Naive thymus-derived CD8-positive, alpha-beta T cell (primary cell): ENCODE measurements around the gene PIK3R2. TPM values are rescaled to one million over a fixed set of nuclear protein-coding genes. Genes with fewer than 3 reads are reported as not detected.
"Not testable (repeated sequence)": the region's sequence is repeated elsewhere in the genome, so short reads cannot be mapped to it uniquely, and the experiment has no call there.

Experiments used
- ATAC-seq, 2 donors: fragments of 150-1000 bp; cut with Tn5 transposase in 1 of 2; sonication (Bioruptor Pico), chemical (Tn5 transposase) in 1 of 2; 1 replicate in 1 of 2; 2 replicates in 1 of 2; pipeline ENCODE4 v1.10.0; 2021; ENCODE audit warnings: mild to moderate bottlenecking in 2 of 2, moderate library complexity in 2 of 2
- POLR2A ChIA-PET: fragments of 350-600 bp; sonication (Branson Sonifier 250); formaldehyde crosslinking; loops from one replicate; lab custom pipeline; 2021; ENCODE audit warnings: antibody characterized with exemption; lab: Charles Lee
- DNase-seq, 10 donors: peaks; one replicate each; pipeline versions ENCODE4 v3.0.0 to v3.0.0-alpha.2; 2020 to 2022
- H3K27ac Mint-ChIP-seq, 10 donors: one replicate each; pipeline ENCODE4 v1.8.0; 2020 to 2022; ENCODE audit warnings: mild to moderate bottlenecking in 10 of 10, mixed read lengths in 10 of 10, moderate library complexity in 4 of 10, inconsistent platforms in 1 of 10
- H3K27me3 Mint-ChIP-seq, 5 donors: one replicate each; pipeline ENCODE4 v1.8.0; 2021 to 2022; ENCODE audit warnings: mixed read lengths in 5 of 5
- H3K36me3 Mint-ChIP-seq, 3 donors: one replicate each; pipeline ENCODE4 v1.8.0; 2020 to 2022; ENCODE audit warnings: mixed read lengths in 3 of 3, mild to moderate bottlenecking in 2 of 3, inconsistent platforms in 1 of 3
- H3K4me1 Mint-ChIP-seq, 4 donors: one replicate each; pipeline ENCODE4 v1.8.0; 2021 to 2022; ENCODE audit warnings: mixed read lengths in 4 of 4
- H3K4me3 Mint-ChIP-seq, 10 donors: one replicate each; pipeline ENCODE4 v1.8.0; 2020 to 2022; ENCODE audit warnings: mild to moderate bottlenecking in 10 of 10, mixed read lengths in 10 of 10, moderate library complexity in 6 of 10, inconsistent platforms in 1 of 10
- H3K9me3 Mint-ChIP-seq, 9 donors: one replicate each; pipeline ENCODE4 v1.8.0; 2020 to 2022; ENCODE audit warnings: mixed read lengths in 9 of 9, mild to moderate bottlenecking in 3 of 9, inconsistent platforms in 1 of 9, moderate library complexity in 1 of 9
- polyA plus RNA-seq, 3 donors: library from polyadenylated mRNA; unstranded; fragments of 300-500 nt; fragmentation: Illumina TruSeq; gene quantifications; one replicate each; pipeline ENCODE4 v1.2.3, GENCODE V29; 2021
- total RNA-seq, 8 experiments: library from RNA in 2 of 8; stranded (reverse) in 2 of 8; gene quantifications; one replicate each; pipeline ENCODE4 v1.2.3 and lab custom pipeline; 2021 to 2026

Gene PIK3R2
- total and polyA plus RNA-seq, 5 experiments from 2014 or later: 1.5 to 21.5 (median 11.7) TPM

DNA sequence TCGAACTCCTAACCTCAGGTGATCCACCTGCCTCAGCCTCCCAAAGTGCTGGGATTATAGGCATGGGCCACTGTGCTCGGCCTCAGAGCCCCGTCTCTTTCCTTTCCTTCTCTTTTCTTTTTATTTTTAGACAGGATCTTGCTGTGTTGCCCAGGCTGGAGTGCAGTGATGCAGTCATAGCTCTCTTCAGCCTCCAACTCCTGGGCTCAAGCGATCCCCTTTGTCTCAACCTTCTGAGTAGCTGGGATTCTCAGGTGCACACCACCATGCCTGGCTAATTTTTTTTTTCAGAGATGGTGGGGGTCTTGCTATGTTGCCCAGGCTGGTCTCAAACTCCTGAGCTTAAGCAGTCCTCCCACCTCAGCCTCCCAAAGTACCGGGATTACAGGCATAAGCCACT lies 56.9 kb downstream of the PIK3R2 start:
- Mint-ChIP-seq H3K27ac (peak overlapping the region in 2 of 10 donors; percentile 56 to 61), H3K27me3 (peaks cover 0 to 20% (median 10%) of the 10 kb centered on the region in 5 donors)
- DNase-seq, POLR2A ChIA-PET, H3K4me3 Mint-ChIP-seq, ATAC-seq, H3K9me3 Mint-ChIP-seq, H3K4me1 Mint-ChIP-seq, H3K36me3 Mint-ChIP-seq: not testable (repeated sequence)

DNA sequence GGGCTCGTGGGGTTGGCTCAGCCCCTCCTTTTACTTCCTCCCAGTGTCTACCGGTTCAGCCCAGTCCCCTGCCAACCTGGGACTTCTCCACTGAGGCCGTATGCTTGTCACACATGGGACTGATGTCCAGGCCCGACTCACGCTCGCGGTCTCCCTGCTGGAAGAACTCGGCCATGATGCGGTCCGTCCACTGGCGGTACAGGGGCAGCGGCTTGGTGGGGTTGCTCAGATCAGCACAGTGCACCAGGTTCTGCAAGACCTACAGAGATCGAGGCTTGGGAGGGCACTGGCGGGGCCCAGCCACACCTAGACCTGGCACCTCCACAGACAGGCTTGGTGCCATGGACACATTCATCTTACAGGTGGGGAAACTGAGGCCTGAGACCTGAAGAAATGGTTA lies 58.7 kb downstream of the PIK3R2 start:
- Mint-ChIP-seq H3K4me3 (no peak overlapping the region), H3K36me3 (peaks cover 0 to 2% (median 0%) of the 10 kb centered on the region in 3 donors), H3K27ac (no peak overlapping the region), H3K27me3 (peaks cover 0 to 20% (median 10%) of the 10 kb centered on the region in 5 donors), H3K9me3 (no peaks in the 10 kb centered on the region), H3K4me1 (peaks cover 0 to 5% (median 0%) of the 10 kb centered on the region in 4 donors)
- POLR2A ChIA-PET: no interaction called here
- no peak for ATAC-seq
- no peak for DNase-seq

DNA sequence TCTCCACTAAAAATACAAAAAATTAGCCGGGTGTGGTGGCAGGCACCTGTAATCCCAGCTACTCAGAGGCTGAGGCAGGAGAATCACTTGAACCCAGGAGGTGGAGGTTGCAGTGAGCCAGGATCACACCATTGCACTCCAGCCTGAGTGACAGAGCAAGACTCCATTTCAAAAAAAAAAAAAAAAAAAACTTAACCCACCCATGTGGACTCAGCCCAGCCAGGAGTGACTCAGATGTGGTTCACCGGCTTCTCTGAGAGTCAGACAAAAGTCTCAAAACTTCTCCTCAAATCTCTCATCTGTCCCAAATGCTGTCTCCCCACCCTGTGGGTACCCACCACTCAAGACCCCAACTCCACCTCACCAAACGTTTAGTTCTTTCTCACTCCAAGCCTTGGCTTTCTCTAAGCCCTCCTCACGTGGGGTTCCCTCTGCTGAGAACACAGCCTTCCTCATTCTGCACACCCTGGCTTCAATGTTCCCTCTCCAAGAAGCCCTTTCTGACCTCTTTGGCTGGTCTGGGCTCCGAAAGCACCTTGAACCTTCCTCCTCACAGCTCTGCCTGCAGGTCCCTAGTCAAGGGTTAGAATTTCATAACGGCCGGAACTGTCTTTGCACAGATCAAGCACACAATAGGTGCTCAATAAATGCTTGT lies 61.9 kb downstream of the PIK3R2 start:
- Mint-ChIP-seq H3K4me3 (no peak overlapping the region), H3K9me3 (no peaks in the 10 kb centered on the region), H3K4me1 (peaks cover 0 to 4% (median 0%) of the 10 kb centered on the region in 4 donors), H3K27me3 (peaks cover 2 to 19% (median 7%) of the 10 kb centered on the region in 5 donors), H3K27ac (peak overlapping the region in 1 of 10 donors; percentile 9), H3K36me3 (peaks cover 0 to 2% (median 0%) of the 10 kb centered on the region in 3 donors)
- POLR2A ChIA-PET: interaction anchor here (0.7 kb wide), 2 partner anchors 49 to 662 kb away, joined by 3 to 5 read pairs; no protein-coding TSS in a partner anchor
- no peak for DNase-seq
- peak in 1 of 2 donors; percentile 39 for ATAC-seq

DNA sequence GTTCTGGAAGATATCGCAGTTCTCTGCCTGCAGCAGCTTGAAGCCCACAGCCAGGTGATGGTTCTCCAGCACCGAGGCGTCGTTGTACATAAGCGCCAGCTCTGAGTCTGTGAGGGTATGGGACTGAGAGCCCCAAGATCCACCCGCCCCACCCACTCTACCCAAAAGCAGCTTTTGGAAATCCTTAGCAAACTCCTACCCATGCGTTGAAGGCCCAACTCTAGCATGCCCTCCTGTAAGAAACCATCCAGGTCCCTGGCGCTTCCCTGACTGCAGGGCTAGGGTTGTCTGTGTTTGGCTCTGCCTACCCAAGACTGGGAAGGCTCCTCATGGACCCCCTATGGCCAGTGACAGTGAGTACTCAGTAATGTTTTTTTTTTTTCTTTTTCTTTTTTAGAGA lies 63.8 kb downstream of the PIK3R2 start:
- DNase-seq (no peak), ATAC-seq (no peak)
- Mint-ChIP-seq H3K36me3 (no peaks in the 10 kb centered on the region), H3K27me3 (peaks cover 6 to 18% (median 10%) of the 10 kb centered on the region in 5 donors), H3K27ac (no peak overlapping the region), H3K9me3 (no peaks in the 10 kb centered on the region), H3K4me1 (peaks cover 2 to 9% (median 5%) of the 10 kb centered on the region in 4 donors), H3K4me3 (no peak overlapping the region)
- POLR2A ChIA-PET: no interaction called here

DNA sequence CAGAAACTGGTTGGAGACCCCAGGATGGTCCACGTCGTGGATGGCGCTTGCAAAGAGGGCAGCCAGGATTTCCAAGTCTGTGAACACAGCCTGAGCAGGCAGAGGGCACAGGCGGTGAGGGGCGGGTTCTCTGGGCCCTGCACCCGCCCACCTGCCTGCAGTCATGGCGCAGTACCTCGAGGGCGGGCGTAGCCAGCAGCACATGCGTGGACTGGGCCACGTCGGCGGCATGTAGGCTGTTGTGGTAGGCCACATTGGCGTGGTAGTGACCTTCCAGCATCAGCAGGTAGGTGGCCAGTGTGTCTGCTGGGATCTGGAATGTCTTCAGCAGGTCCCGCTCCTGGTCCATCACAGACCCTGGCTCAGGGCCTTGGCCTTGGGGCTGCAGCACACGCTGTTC lies 65.2 kb downstream of the PIK3R2 start:
- DNase-seq (no peak), ATAC-seq (no peak)
- Mint-ChIP-seq H3K27me3 (peaks cover 6 to 30% (median 16%) of the 10 kb centered on the region in 5 donors), H3K4me3 (no peak overlapping the region), H3K36me3 (no peaks in the 10 kb centered on the region), H3K9me3 (no peaks in the 10 kb centered on the region), H3K4me1 (peaks cover 2 to 9% (median 5%) of the 10 kb centered on the region in 4 donors), H3K27ac (no peak overlapping the region)
- POLR2A ChIA-PET: no interaction called here

DNA sequence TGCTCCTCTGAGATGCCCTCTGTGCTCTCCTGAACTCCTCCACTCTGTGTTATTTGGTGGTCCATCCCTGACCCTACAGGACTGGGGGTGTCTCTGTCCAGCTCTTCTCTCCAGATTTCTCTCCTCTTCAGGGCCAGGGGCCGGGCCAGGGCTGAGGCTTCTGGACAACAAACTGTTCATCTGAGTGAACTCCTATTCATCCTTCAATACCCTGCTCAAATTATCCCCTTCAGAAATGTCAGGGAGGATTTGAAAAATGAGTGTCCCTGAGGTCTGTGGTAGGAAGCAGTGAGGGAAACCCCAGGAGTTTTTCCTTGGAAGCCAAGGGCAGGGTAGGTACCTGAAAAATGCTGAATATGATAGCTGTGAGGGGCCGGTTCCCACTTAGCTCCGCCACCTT lies 65.6 kb downstream of the PIK3R2 start:
- H3K36me3 Mint-ChIP-seq: no peaks in the 10 kb centered on the region
- H3K4me1 Mint-ChIP-seq: peaks cover 2 to 9% (median 5%) of the 10 kb centered on the region in 4 donors
- H3K9me3 Mint-ChIP-seq: no peaks in the 10 kb centered on the region
- H3K4me3 Mint-ChIP-seq: no peak overlapping the region
- peaks cover 6 to 35% (median 19%) of the 10 kb centered on the region in 5 donors for H3K27me3 Mint-ChIP-seq
- DNase-seq (no peak), ATAC-seq (no peak)
- POLR2A ChIA-PET: no interaction called here
- no peak overlapping the region for H3K27ac Mint-ChIP-seq

Other genes with a start within 250 kb of the PIK3R2 start
- 10 to 100 TPM; 36.2 to 36.9 TPM for gene CCDC124, start 220.1 kb upstream of the PIK3R2 start, total RNA-seq
- 10 to 100 TPM; 36.4 to 53.6 (median 43.5) TPM for gene CCDC124, start 220.1 kb upstream of the PIK3R2 start, polyA plus RNA-seq
- gene KCNN1, start 186.1 kb upstream of the PIK3R2 start, total RNA-seq: not detected
- not detected for gene KCNN1, start 186.1 kb upstream of the PIK3R2 start, polyA plus RNA-seq
- gene ARRDC2, start 145.0 kb upstream of the PIK3R2 start, total RNA-seq: 100 to 1,000 TPM; 164 to 177 TPM
- 10 to 100 TPM; 29.5 to 56.4 (median 36.1) TPM for gene ARRDC2, start 145.0 kb upstream of the PIK3R2 start, polyA plus RNA-seq
- gene IL12RB1, start 66.2 kb upstream of the PIK3R2 start, total RNA-seq: 10 to 100 TPM; 18.5 TPM
- 10 to 100 TPM; 17.5 to 32.9 (median 24.2) TPM for gene IL12RB1, start 66.2 kb upstream of the PIK3R2 start, polyA plus RNA-seq
- 10 to 100 TPM; 44.7 to 44.8 TPM for gene MAST3, start 55.4 kb upstream of the PIK3R2 start, total RNA-seq
- 10 to 100 TPM in 2 of 3 donors, 1 to 10 TPM in 1; 9.4 to 15.7 (median 11.5) TPM for gene MAST3, start 55.4 kb upstream of the PIK3R2 start, polyA plus RNA-seq
- 10 to 100 TPM; 13.7 to 15.3 TPM for gene IFI30, start 20.6 kb downstream of the PIK3R2 start, total RNA-seq
- gene IFI30, start 20.6 kb downstream of the PIK3R2 start, polyA plus RNA-seq: 1 to 10 TPM; 3.3 to 7.1 (median 5.4) TPM
- gene MPV17L2, start 40.1 kb downstream of the PIK3R2 start, total RNA-seq: 1 to 10 TPM; 5.8 to 7.0 TPM
- 10 to 100 TPM in 1 of 3 donors, 1 to 10 TPM in 2; 5.1 to 12.2 (median 9.4) TPM for gene MPV17L2, start 40.1 kb downstream of the PIK3R2 start, polyA plus RNA-seq
- gene RAB3A, start 50.9 kb downstream of the PIK3R2 start, total RNA-seq: 1 to 10 TPM; 2.9 to 3.8 TPM
- gene RAB3A, start 50.9 kb downstream of the PIK3R2 start, polyA plus RNA-seq: 1 to 10 TPM; 1.3 to 2.3 (median 1.8) TPM
- not detected for gene PDE4C, start 73.3 kb downstream of the PIK3R2 start, total RNA-seq
- not detected for gene PDE4C, start 73.3 kb downstream of the PIK3R2 start, polyA plus RNA-seq
- 1 to 10 TPM; 7.4 to 8.4 TPM for gene IQCN, start 121.3 kb downstream of the PIK3R2 start, total RNA-seq
- gene IQCN, start 121.3 kb downstream of the PIK3R2 start, polyA plus RNA-seq: under 1 TPM in 2 of 3 donors, not detected in 1; 0.06 to 0.15 TPM
- gene JUND, start 128.5 kb downstream of the PIK3R2 start, total RNA-seq: 100 to 1,000 TPM; 181 to 189 TPM
- 100 to 1,000 TPM in 1 of 3 donors, 10 to 100 TPM in 2; 43.3 to 169 (median 69.1) TPM for gene JUND, start 128.5 kb downstream of the PIK3R2 start, polyA plus RNA-seq
- 10 to 100 TPM; 82.1 to 84.0 TPM for gene LSM4, start 169.9 kb downstream of the PIK3R2 start, total RNA-seq
- gene LSM4, start 169.9 kb downstream of the PIK3R2 start, polyA plus RNA-seq: 100 to 1,000 TPM; 162 to 198 (median 181) TPM
- 10 to 100 TPM; 55.9 to 61.0 TPM for gene PGPEP1, start 187.4 kb downstream of the PIK3R2 start, total RNA-seq
- gene PGPEP1, start 187.4 kb downstream of the PIK3R2 start, polyA plus RNA-seq: 10 to 100 TPM in 1 of 3 donors, 1 to 10 TPM in 2; 9.3 to 11.9 (median 9.7) TPM
- gene GDF15, start 233.0 kb downstream of the PIK3R2 start, total RNA-seq: not detected
- not detected for gene GDF15, start 233.0 kb downstream of the PIK3R2 start, polyA plus RNA-seq
- under 1 TPM; 0.16 to 0.39 TPM for gene LRRC25, start 244.5 kb downstream of the PIK3R2 start, total RNA-seq
- gene LRRC25, start 244.5 kb downstream of the PIK3R2 start, polyA plus RNA-seq: under 1 TPM in 2 of 3 donors, not detected in 1; 0.13 to 0.26 TPM